HG03066 (cell line): ENCODE results near the gene ZNF653.

Experiments
- ATAC-seq: cut with Tn5 transposase; IDR thresholded peaks from one replicate; pipeline ENCODE4 v1.9.1; 2021; ENCODE audit warnings: low read depth; ENCODE audit not compliant: unreplicated experiment

ZNF653 gene

GRCh38 chr19:11528551-11529341 is 23.1 kb upstream of the ZNF653 start, which contains the start of gene ECSIT:
ECSIT (minus strand) TSS chr19:11529134; CDS start chr19:11519170, 9,964 bp downstream.
- ATAC-seq: peak; percentile 95

GRCh38 chr19:11519138-11519537 is 13.5 kb upstream of the ZNF653 start:
- no peak for ATAC-seq

GRCh38 chr19:11513946-11514345 is 8.3 kb upstream of the ZNF653 start:
- no peak for ATAC-seq

- no peak for ATAC-seq
These were observed 4.8 kb upstream of the ZNF653 start for GRCh38 chr19:11510444-11510843.

GRCh38 chr19:11507370-11508078 is 1.9 kb upstream of the ZNF653 start:
- ATAC-seq: no peak

GRCh38 chr19:11506967-11507366 is 1.3 kb upstream of the ZNF653 start:
- no peak for ATAC-seq

- peak; percentile 24 for ATAC-seq
These were observed 489 bp upstream of the ZNF653 start for GRCh38 chr19:11506101-11506555.

- ATAC-seq: peak; percentile 89
These were observed 571 bp downstream of the ZNF653 start for GRCh38 chr19:11505032-11505503.

- ATAC-seq: no peak
These were observed 1.1 kb downstream of the ZNF653 start for GRCh38 chr19:11504502-11505031.

GRCh38 chr19:11499890-11500420 is 5.7 kb downstream of the ZNF653 start:
- no peak for ATAC-seq

- ATAC-seq: no peak
These were observed 6.4 kb downstream of the ZNF653 start for GRCh38 chr19:11499220-11499726.

GRCh38 chr19:11496391-11497163 is 9.1 kb downstream of the ZNF653 start:
- ATAC-seq: no peak

- no peak for ATAC-seq
These were observed 9.8 kb downstream of the ZNF653 start for GRCh38 chr19:11495885-11496284.

- ATAC-seq: no peak
These were observed 10.2 kb downstream of the ZNF653 start for GRCh38 chr19:11495481-11495880.

- no peak for ATAC-seq
These were observed 10.9 kb downstream of the ZNF653 start for GRCh38 chr19:11494634-11495285.

- ATAC-seq: no peak
These were observed 16.3 kb downstream of the ZNF653 start for GRCh38 chr19:11489378-11489777.

GRCh38 chr19:11486661-11487503 is 18.8 kb downstream of the ZNF653 start:
- no peak for ATAC-seq

- ATAC-seq: no peak
These were observed 20.3 kb downstream of the ZNF653 start for GRCh38 chr19:11485245-11485837.
